GM12892 (cell line): ENCODE measurements around the gene COL13A1.

ENCODE experiments used
- POLR2A ChIP-seq: IDR thresholded peaks from 2 replicates; pipeline ENCODE4 v1.6.1; 2011; ENCODE audit warnings: low read depth, low read length, control low read depth
- TAF1 ChIP-seq: IDR thresholded peaks from 2 replicates; pipeline ENCODE4 v1.6.1; 2011; ENCODE audit warnings: low read depth, mild to moderate bottlenecking, control low read depth, low read length, borderline replicate concordance

- TF ChIP-seq TAF1 (no peak), POLR2A (no peak)
Measured at GRCh38 chr10:69929575-69929974, 127.9 kb downstream of the COL13A1 start.
